GM19043 (cell line): ENCODE measurements around the gene STK36.

ENCODE experiments used
- ATAC-seq: cut with Tn5 transposase; IDR thresholded peaks from one replicate; pipeline ENCODE4 v1.9.1; 2021; ENCODE audit warnings: low read depth; ENCODE audit not compliant: unreplicated experiment

STK36 gene

GRCh38 chr2:218713922-218714321 lies 42.0 kb downstream of the STK36 start:
- ATAC-seq, result no peak

GRCh38 chr2:218716070-218716469 lies 44.2 kb downstream of the STK36 start:
- no peak for ATAC-seq

GRCh38 chr2:218717262-218717661 lies 45.4 kb downstream of the STK36 start:
- no peak for ATAC-seq

GRCh38 chr2:218718058-218718457 lies 46.2 kb downstream of the STK36 start:
- ATAC-seq, result no peak

GRCh38 chr2:218719457-218719856 lies 47.6 kb downstream of the STK36 start:
- no peak for ATAC-seq

- ATAC-seq, result no peak
These were observed 48.5 kb downstream of the STK36 start for GRCh38 chr2:218720048-218721041.

- ATAC-seq, result no peak
These were observed 49.6 kb downstream of the STK36 start for GRCh38 chr2:218721488-218721887.

GRCh38 chr2:218721934-218722333 lies 50.0 kb downstream of the STK36 start:
- ATAC-seq, result no peak

- ATAC-seq, result no peak
These were observed 50.5 kb downstream of the STK36 start for GRCh38 chr2:218722419-218722818.

GRCh38 chr2:218722876-218723785 lies 51.2 kb downstream of the STK36 start:
- no peak for ATAC-seq

- ATAC-seq, result no peak
These were observed 54.2 kb downstream of the STK36 start for GRCh38 chr2:218726004-218726574.

- no peak for ATAC-seq
These were observed 55.7 kb downstream of the STK36 start for GRCh38 chr2:218727502-218728165.

- no peak for ATAC-seq
These were observed 57.8 kb downstream of the STK36 start for GRCh38 chr2:218729640-218730039.

- ATAC-seq, result no peak
These were observed 60.3 kb downstream of the STK36 start for GRCh38 chr2:218732052-218732760.

- ATAC-seq, result no peak
These were observed 60.9 kb downstream of the STK36 start for GRCh38 chr2:218732761-218733158.

GRCh38 chr2:218733171-218734021 lies 61.5 kb downstream of the STK36 start:
- ATAC-seq, result no peak

GRCh38 chr2:218734190-218734975 lies 62.5 kb downstream of the STK36 start:
- ATAC-seq, result no peak

- no peak for ATAC-seq
These were observed 64.6 kb downstream of the STK36 start for GRCh38 chr2:218736531-218736930.
